ENCODE measurements around the gene PGC.

The PGC gene

GRCh38 chr6:41702089-41702745, 45.0 kb downstream of the PGC start:
- DNase-seq: no peak

- DNase-seq: peak in 15 of 58 donors; percentile 18 to 59 (median 44)
Observed at GRCh38 chr6:41700463-41701347, 46.5 kb downstream of the PGC start.

- no peak for DNase-seq
Observed at GRCh38 chr6:41699063-41699462, 48.1 kb downstream of the PGC start.

- DNase-seq: no peak
Observed at GRCh38 chr6:41697861-41698781, 49.1 kb downstream of the PGC start.

GRCh38 chr6:41696788-41697187, 50.4 kb downstream of the PGC start:
- no peak for DNase-seq

GRCh38 chr6:41695825-41696224, 51.4 kb downstream of the PGC start:
- DNase-seq: peak in 12 of 58 donors; percentile 19 to 53 (median 30)

GRCh38 chr6:41694815-41695526, 52.2 kb downstream of the PGC start:
- peak in 3 of 58 donors; percentile 26 to 48 (median 26) for DNase-seq

- DNase-seq: peak in 56 of 58 donors; percentile 12 to 97 (median 85)
Observed at GRCh38 chr6:41693281-41694240, 53.6 kb downstream of the PGC start.

GRCh38 chr6:41692730-41693129, 54.5 kb downstream of the PGC start:
- no peak for DNase-seq

GRCh38 chr6:41692080-41692675, 55.0 kb downstream of the PGC start:
- DNase-seq: no peak

- DNase-seq: no peak
Observed at GRCh38 chr6:41691426-41692079, 55.6 kb downstream of the PGC start.

GRCh38 chr6:41690541-41691330, 56.5 kb downstream of the PGC start:
- no peak for DNase-seq

GRCh38 chr6:41689171-41690008, 57.8 kb downstream of the PGC start:
- peak in 3 of 58 donors; percentile 33 to 58 (median 40) for DNase-seq

- DNase-seq: peak in 3 of 58 donors; percentile 35 to 75 (median 41)
Observed at GRCh38 chr6:41688256-41688965, 58.8 kb downstream of the PGC start.

- no peak for DNase-seq
Observed at GRCh38 chr6:41687501-41688175, 59.6 kb downstream of the PGC start.
